ENCODE results near the gene C5AR2. TPM values are rescaled to one million over a fixed set of nuclear protein-coding genes. Genes with fewer than 3 reads are reported as not detected.

Gene C5AR2
- total RNA-seq, 1 experiment from 2014 or later = not detected

- Histone ChIP-seq H3K14ac (ENCODE audit: insufficient read depth, low read length) (no peak overlapping the region), H3K9ac (ENCODE audit: extremely low read depth, insufficient read length, low read length) (no peak overlapping the region), H3K4me1 (ENCODE audit: insufficient read depth, low read length) (no peaks in the 10 kb centered on the region), H3K79me1 (ENCODE audit: insufficient read depth, low read depth, low read length, poor library complexity, severe bottlenecking) (no peaks in the 10 kb centered on the region), H2BK12ac (ENCODE audit: insufficient read length, low read depth, low read length) (no peak overlapping the region), H3K56ac (ENCODE audit: insufficient read length, low read depth, low read length) (no peak overlapping the region), H3T11ph (ENCODE audit: low read length) (no peak overlapping the region), H2AK5ac (ENCODE audit: insufficient read length, low read length) (no peak overlapping the region), H3K18ac (ENCODE audit: insufficient read length, low read depth, low read length) (no peak overlapping the region), H3K27me3 (ENCODE audit: insufficient read depth, low read length) (no peaks in the 10 kb centered on the region), H3K27ac (ENCODE audit: insufficient read length, low read depth, low read length) (no peak overlapping the region), H3K23ac (ENCODE audit: insufficient read length, low read depth, low read length) (no peak overlapping the region), H4K5ac (ENCODE audit: insufficient read length, low read depth, low read length) (no peak overlapping the region), H3K4me2 (ENCODE audit: insufficient read depth, insufficient read length, low read length) (no peak overlapping the region), H2BK120ac (ENCODE audit: low read depth, low read length, poor library complexity, severe bottlenecking) (no peak overlapping the region), H2BK5ac (ENCODE audit: insufficient read length, low read length) (no peak overlapping the region), H3K23me2 (ENCODE audit: insufficient read length, low read depth, low read length, poor library complexity, severe bottlenecking) (no peaks in the 10 kb centered on the region), H3K4ac (ENCODE audit: low read depth, low read length) (no peak overlapping the region), H4K8ac (replicated peaks; ENCODE audit: insufficient read length, low read depth, low read length) (no peak overlapping the region), H2AFZ (ENCODE audit: low read length) (no peak overlapping the region), H2BK15ac (ENCODE audit: low read depth, low read length) (no peak overlapping the region), H4K91ac (ENCODE audit: insufficient read length, low read depth, low read length) (no peak overlapping the region), H3K79me2 (ENCODE audit: insufficient read depth, low read length) (no peaks in the 10 kb centered on the region), H2BK20ac (ENCODE audit: low read depth, low read length, poor library complexity, severe bottlenecking) (no peak overlapping the region), H4K20me1 (ENCODE audit: control insufficient read depth, insufficient read depth, insufficient read length) (no peaks in the 10 kb centered on the region), H3K9me3 (ENCODE audit: control insufficient read depth, low read depth, low read length) (no peaks in the 10 kb centered on the region)
- H3K9me3 Mint-ChIP-seq = peaks cover 0 to 2% of the 10 kb centered on the region in 2 experiments; a peak in 2 of 5 replicates
- H3K4me1 Mint-ChIP-seq = peaks cover 6 to 10% of the 10 kb centered on the region in 2 experiments
- TF ChIP-seq, protein P1, sequence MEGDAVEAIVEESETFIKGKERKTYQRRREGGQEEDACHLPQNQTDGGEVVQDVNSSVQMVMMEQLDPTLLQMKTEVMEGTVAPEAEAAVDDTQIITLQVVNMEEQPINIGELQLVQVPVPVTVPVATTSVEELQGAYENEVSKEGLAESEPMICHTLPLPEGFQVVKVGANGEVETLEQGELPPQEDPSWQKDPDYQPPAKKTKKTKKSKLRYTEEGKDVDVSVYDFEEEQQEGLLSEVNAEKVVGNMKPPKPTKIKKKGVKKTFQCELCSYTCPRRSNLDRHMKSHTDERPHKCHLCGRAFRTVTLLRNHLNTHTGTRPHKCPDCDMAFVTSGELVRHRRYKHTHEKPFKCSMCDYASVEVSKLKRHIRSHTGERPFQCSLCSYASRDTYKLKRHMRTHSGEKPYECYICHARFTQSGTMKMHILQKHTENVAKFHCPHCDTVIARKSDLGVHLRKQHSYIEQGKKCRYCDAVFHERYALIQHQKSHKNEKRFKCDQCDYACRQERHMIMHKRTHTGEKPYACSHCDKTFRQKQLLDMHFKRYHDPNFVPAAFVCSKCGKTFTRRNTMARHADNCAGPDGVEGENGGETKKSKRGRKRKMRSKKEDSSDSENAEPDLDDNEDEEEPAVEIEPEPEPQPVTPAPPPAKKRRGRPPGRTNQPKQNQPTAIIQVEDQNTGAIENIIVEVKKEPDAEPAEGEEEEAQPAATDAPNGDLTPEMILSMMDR (conservative IDR thresholded peaks at IDR 0.05) = no peak
- WGBS (ENCODE audit: extremely low coverage, insufficient read length, low lambda C conversion rate) = no CpG with 5 or more reads among the region's 2 CpGs
- H3K36me3 Mint-ChIP-seq (ENCODE audit: insufficient read depth in 1 of 3, low read depth in 3 of 3) = no peaks in the 10 kb centered on the region
- peaks cover 23% of the 10 kb centered on the region for H3K27me3 Mint-ChIP-seq (ENCODE audit: low read depth)
- H3K27ac Mint-ChIP-seq = no peak overlapping the region
- H3K4me3 Mint-ChIP-seq = no peak overlapping the region
- no peak for DNase-seq
Observed at GRCh38 chr19:47310323-47310722, 21.7 kb upstream of the C5AR2 start.

Measured in H9 (cell line).